Endodermal cell (in vitro differentiated cells): ENCODE data around the gene GRIP2. TPM values are rescaled to one million over a fixed set of nuclear protein-coding genes. Genes with fewer than 3 reads are reported as not detected.
A peak's percentile ranks its signal among the peaks of the same experiment; 100 is the strongest.

Source experiments
- DNase-seq: peaks from one replicate; pipeline ENCODE4 v3.0.0-alpha.2; 2017
- H3K27ac ChIP-seq: 2 replicates; pipeline ENCODE4 v1.5.1; 2013; ENCODE audit warnings: mild to moderate bottlenecking, low read depth, low read length, moderate library complexity
- H3K27me3 ChIP-seq: 2 replicates; pipeline ENCODE4 v1.6.1; 2013; ENCODE audit warnings: mild to moderate bottlenecking, low read length, moderate library complexity; ENCODE audit not compliant: insufficient read depth, control insufficient read depth, poor library complexity, severe bottlenecking
- H3K36me3 ChIP-seq: 2 replicates; pipeline ENCODE4 v1.7.0; 2013; ENCODE audit warnings: mild to moderate bottlenecking, low read length, moderate library complexity; ENCODE audit not compliant: control insufficient read depth, insufficient read depth
- H3K4me1 ChIP-seq: one replicate; pipeline ENCODE4 v1.7.0; 2013; ENCODE audit warnings: low read length; ENCODE audit not compliant: control insufficient read depth, insufficient read depth
- H3K4me3 ChIP-seq: 2 replicates; pipeline ENCODE4 v1.5.1; 2013; ENCODE audit warnings: mild to moderate bottlenecking, low read length, moderate library complexity
- H3K9ac ChIP-seq: 2 replicates; pipeline ENCODE4 v1.6.1; 2013; ENCODE audit warnings: mild to moderate bottlenecking, low read length, moderate library complexity; ENCODE audit not compliant: poor library complexity, severe bottlenecking; ENCODE audit errors: extremely low read depth
- H3K9me3 ChIP-seq: 2 replicates; pipeline ENCODE4 v1.6.1; 2013; ENCODE audit warnings: mild to moderate bottlenecking, low read length, moderate library complexity; ENCODE audit not compliant: control insufficient read depth
- H3K27ac Mint-ChIP-seq: 2 replicates; pipeline ENCODE4 v1.8.0; 2020; ENCODE audit warnings: mixed read lengths
- H3K27me3 Mint-ChIP-seq: 2 replicates; pipeline ENCODE4 v1.8.0; 2021; ENCODE audit warnings: mild to moderate bottlenecking, mixed read lengths; ENCODE audit not compliant: insufficient read depth
- H3K36me3 Mint-ChIP-seq: 2 replicates; pipeline ENCODE4 v1.8.0; 2020; ENCODE audit warnings: low read depth, mixed read lengths
- H3K4me1 Mint-ChIP-seq: 2 replicates; pipeline ENCODE4 v1.8.0; 2020; ENCODE audit warnings: mixed read lengths
- H3K4me3 Mint-ChIP-seq: 2 replicates; pipeline ENCODE4 v1.8.0; 2020; ENCODE audit warnings: mild to moderate bottlenecking, moderate library complexity, mixed read lengths
- H3K9me3 Mint-ChIP-seq: 2 replicates; pipeline ENCODE4 v1.8.0; 2020; ENCODE audit warnings: mild to moderate bottlenecking, mixed read lengths
- WGBS, 2 experiments: methylation state at CpG; one replicate each; pipeline versions ENCODE4 v1.1.5 to v1.1.7; 2013; ENCODE audit warnings: missing lambda C conversion rate in 2 of 2, mixed read lengths in 1 of 2; ENCODE audit not compliant: insufficient coverage in 1 of 2, insufficient read length in 1 of 2; 5-methylcytosine and 5-hydroxymethylcytosine counted together
- total RNA-seq, 2 donors: library from RNA; stranded (reverse); fragmentation: NEBNext Ultra II Directional in 1 of 2; extraction: Animal tissue kit (Norgen Biotek cat#: 25700) in 1 of 2; gene quantifications; 2 replicates in 1 of 2; 3 replicates in 1 of 2; pipeline ENCODE4 v1.2.1, GENCODE V29; 2021
- TF ChIP-seq, protein P1 (sequence below): fragments of 200-600 bp; sonication (generic); conservative IDR thresholded peaks from 2 replicates; pipeline ENCODE4 v1.5.0; 2021; ENCODE audit warnings: antibody characterized with exemption, mild to moderate bottlenecking

GRIP2 gene
- total RNA-seq, 2 donors from 2014 or later, result 2.0 to 2.2 TPM

GRCh38 chr3:14480207-14481017 lies 59.7 kb downstream of the GRIP2 start:
- H3K36me3 Mint-ChIP-seq, result peaks cover 53% of the 10 kb centered on the region
- no peaks in the 10 kb centered on the region for H3K4me1 ChIP-seq
- H3K27ac ChIP-seq, result no peak overlapping the region
- peak overlapping the region; percentile 39 for H3K9ac ChIP-seq
- 77 to 83% methylated on average over 5 to 8 of the region's 8 CpGs for WGBS, 2 experiments
- TF ChIP-seq, protein P1, sequence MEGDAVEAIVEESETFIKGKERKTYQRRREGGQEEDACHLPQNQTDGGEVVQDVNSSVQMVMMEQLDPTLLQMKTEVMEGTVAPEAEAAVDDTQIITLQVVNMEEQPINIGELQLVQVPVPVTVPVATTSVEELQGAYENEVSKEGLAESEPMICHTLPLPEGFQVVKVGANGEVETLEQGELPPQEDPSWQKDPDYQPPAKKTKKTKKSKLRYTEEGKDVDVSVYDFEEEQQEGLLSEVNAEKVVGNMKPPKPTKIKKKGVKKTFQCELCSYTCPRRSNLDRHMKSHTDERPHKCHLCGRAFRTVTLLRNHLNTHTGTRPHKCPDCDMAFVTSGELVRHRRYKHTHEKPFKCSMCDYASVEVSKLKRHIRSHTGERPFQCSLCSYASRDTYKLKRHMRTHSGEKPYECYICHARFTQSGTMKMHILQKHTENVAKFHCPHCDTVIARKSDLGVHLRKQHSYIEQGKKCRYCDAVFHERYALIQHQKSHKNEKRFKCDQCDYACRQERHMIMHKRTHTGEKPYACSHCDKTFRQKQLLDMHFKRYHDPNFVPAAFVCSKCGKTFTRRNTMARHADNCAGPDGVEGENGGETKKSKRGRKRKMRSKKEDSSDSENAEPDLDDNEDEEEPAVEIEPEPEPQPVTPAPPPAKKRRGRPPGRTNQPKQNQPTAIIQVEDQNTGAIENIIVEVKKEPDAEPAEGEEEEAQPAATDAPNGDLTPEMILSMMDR, result no peak
- H3K9me3 ChIP-seq, result no peaks in the 10 kb centered on the region
- H3K27ac Mint-ChIP-seq, result peak overlapping the region; percentile 85
- peaks cover 8% of the 10 kb centered on the region for H3K4me1 Mint-ChIP-seq
- no peak overlapping the region for H3K4me3 Mint-ChIP-seq
- peak; percentile 78 for DNase-seq
- H3K27me3 ChIP-seq, result no peaks in the 10 kb centered on the region
- H3K4me3 ChIP-seq, result no peak overlapping the region
- H3K9me3 Mint-ChIP-seq, result no peaks in the 10 kb centered on the region
- H3K27me3 Mint-ChIP-seq, result no peaks in the 10 kb centered on the region
- peaks cover 57% of the 10 kb centered on the region for H3K36me3 ChIP-seq

DNA sequence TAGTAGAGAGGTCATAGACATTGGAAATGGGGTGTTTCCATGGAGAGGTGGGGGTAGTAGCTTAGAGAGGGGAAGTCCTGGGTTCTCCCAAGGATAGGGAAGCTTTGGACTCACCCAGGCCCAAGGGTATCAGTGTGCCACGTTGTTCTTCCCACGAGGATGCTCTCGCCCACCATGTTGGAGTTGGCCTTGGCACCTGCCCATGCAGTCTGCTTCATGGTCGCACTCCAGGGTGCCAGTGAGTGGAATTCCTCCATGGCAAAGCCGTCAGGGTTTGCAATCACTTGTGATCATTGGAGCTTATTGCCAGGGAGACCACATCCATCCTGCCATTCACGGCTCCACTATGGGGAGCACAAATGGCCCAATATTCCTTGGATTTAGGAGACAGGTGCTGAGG lies 60.6 kb downstream of the GRIP2 start:
- Mint-ChIP-seq H3K9me3 (no peaks in the 10 kb centered on the region), H3K27ac (peak overlapping the region; percentile 81), H3K27me3 (no peaks in the 10 kb centered on the region), H3K4me3 (no peak overlapping the region), H3K4me1 (peaks cover 8% of the 10 kb centered on the region), H3K36me3 (peaks cover 50% of the 10 kb centered on the region)
- TF ChIP-seq, protein P1, result no peak
- Histone ChIP-seq H3K9me3 (no peaks in the 10 kb centered on the region), H3K36me3 (peaks cover 50% of the 10 kb centered on the region), H3K4me1 (no peaks in the 10 kb centered on the region), H3K4me3 (no peak overlapping the region), H3K27me3 (no peaks in the 10 kb centered on the region), H3K27ac (no peak overlapping the region), H3K9ac (peak overlapping the region; percentile 39)
- 94% methylated on average over 6 of the region's 6 CpGs for WGBS, 2 experiments
- no peak for DNase-seq

DNA sequence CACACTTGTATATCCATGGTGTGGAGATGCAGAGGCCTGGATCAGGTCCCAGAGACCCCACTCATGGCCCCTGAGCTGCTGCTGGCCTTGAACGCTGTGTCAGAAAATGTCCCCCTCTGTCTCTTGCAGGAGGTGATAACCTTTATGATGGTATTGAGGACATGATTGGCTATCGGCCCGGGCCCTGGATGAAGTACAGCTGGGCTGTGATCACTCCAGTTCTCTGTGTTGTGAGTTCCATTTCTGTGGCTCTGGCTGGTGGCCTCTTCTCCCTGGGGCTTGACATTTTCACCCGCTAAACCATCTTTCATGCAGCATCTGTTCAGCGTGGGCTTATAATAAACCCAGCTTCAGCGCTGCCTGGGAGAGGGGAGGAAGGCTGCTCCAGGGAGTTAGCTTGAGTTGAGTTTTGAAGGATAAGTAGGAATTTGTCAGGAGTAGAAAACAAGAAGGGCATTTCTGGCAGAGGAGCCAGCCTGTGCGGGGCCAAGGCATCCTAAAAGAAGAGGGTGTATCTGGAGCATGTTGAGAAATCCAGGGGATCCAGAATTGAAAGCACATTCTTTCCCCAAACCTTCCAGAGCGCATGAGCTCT lies 61.1 kb downstream of the GRIP2 start:
- Histone ChIP-seq H3K4me1 (no peaks in the 10 kb centered on the region), H3K9me3 (no peaks in the 10 kb centered on the region), H3K27me3 (no peaks in the 10 kb centered on the region), H3K27ac (no peak overlapping the region), H3K36me3 (peaks cover 47% of the 10 kb centered on the region), H3K4me3 (no peak overlapping the region), H3K9ac (no peak overlapping the region)
- Mint-ChIP-seq H3K27ac (no peak overlapping the region), H3K27me3 (no peaks in the 10 kb centered on the region), H3K9me3 (no peaks in the 10 kb centered on the region), H3K4me1 (peaks cover 8% of the 10 kb centered on the region), H3K36me3 (peaks cover 51% of the 10 kb centered on the region), H3K4me3 (no peak overlapping the region)
- TF ChIP-seq, protein P1, result no peak
- 95 to 96% methylated on average over 3 to 8 of the region's 8 CpGs for WGBS, 2 experiments
- no peak for DNase-seq
